NB4 (cell line): ENCODE data around the gene GUCY2D.

Source experiments
- DNase-seq: peaks from one replicate; pipeline ENCODE4 v3.0.0; 2010; ENCODE audit warnings: low read depth
- H3K4me3 ChIP-seq: one replicate; pipeline ENCODE4 v1.5.1; 2011; ENCODE audit warnings: mild to moderate bottlenecking, low read depth, low read length, moderate library complexity
- MYC ChIP-seq: IDR thresholded peaks from 2 replicates; pipeline ENCODE4 v1.6.1; 2011; ENCODE audit warnings: low read depth, low read length
- POLR2A ChIP-seq: IDR thresholded peaks from 2 replicates; pipeline ENCODE4 v1.6.1; 2011; ENCODE audit warnings: mild to moderate bottlenecking; ENCODE audit not compliant: insufficient read length; ENCODE audit errors: extremely low read depth
- TF ChIP-seq, protein P1 (sequence below): IDR thresholded peaks from one replicate; pipeline ENCODE4 v1.5.1; 2012; ENCODE audit warnings: low read depth, low read length
- TF ChIP-seq, protein P2 (sequence below): IDR thresholded peaks from 2 replicates; pipeline ENCODE4 v1.6.1; 2011; ENCODE audit warnings: low read depth, low read length

GUCY2D gene

DNA sequence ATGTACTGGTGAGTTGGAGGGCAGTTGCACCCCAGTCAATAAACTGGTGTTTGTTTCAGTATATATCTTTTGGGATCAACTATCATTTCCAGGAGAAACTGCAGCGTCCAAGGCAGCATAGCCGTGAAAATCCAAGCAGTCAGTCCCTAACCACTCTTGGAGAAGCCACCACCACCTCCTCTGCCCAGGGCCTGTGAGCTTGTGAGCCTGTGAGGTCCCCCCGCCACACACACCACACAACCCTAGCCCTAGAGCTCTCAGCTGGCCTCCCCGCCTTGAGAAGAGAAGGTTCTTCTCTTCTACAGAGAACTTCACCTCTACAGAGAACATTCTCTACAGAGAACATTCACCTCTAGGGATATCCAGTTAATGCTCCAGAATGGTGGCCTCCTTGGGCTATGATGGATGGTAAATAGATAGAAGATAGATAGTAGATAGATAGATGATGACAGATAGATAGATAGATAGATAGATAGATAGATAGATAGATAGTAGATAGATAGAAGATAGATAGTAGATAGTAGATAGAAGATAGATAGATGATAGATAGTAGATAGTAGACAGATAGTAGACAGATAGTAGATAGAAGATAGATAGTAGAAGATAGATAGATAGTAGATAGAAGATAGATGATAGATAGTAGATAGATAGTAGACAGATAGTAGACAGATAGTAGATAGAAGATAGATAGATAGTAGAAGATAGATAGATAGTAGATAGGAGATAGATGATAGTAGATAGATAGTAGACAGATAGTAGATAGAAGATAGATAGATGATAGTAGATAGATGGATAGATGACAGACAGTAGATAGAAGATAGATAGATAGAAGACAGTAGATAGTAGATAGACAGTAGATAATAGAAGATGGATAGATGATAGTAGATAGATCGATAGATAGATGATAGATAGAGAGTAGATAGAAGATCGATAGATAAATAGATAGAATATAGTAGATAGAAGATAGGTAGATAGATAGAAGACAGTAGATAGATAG is 50.1 kb downstream of the GUCY2D start:
- no peak for TF ChIP-seq MYC
- TF ChIP-seq, protein P1, sequence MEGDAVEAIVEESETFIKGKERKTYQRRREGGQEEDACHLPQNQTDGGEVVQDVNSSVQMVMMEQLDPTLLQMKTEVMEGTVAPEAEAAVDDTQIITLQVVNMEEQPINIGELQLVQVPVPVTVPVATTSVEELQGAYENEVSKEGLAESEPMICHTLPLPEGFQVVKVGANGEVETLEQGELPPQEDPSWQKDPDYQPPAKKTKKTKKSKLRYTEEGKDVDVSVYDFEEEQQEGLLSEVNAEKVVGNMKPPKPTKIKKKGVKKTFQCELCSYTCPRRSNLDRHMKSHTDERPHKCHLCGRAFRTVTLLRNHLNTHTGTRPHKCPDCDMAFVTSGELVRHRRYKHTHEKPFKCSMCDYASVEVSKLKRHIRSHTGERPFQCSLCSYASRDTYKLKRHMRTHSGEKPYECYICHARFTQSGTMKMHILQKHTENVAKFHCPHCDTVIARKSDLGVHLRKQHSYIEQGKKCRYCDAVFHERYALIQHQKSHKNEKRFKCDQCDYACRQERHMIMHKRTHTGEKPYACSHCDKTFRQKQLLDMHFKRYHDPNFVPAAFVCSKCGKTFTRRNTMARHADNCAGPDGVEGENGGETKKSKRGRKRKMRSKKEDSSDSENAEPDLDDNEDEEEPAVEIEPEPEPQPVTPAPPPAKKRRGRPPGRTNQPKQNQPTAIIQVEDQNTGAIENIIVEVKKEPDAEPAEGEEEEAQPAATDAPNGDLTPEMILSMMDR: no peak
- TF ChIP-seq, protein P2, sequence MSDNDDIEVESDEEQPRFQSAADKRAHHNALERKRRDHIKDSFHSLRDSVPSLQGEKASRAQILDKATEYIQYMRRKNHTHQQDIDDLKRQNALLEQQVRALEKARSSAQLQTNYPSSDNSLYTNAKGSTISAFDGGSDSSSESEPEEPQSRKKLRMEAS: no peak
- no peak for TF ChIP-seq POLR2A
- H3K4me3 ChIP-seq: no peak overlapping the region
- no peak for DNase-seq

DNA sequence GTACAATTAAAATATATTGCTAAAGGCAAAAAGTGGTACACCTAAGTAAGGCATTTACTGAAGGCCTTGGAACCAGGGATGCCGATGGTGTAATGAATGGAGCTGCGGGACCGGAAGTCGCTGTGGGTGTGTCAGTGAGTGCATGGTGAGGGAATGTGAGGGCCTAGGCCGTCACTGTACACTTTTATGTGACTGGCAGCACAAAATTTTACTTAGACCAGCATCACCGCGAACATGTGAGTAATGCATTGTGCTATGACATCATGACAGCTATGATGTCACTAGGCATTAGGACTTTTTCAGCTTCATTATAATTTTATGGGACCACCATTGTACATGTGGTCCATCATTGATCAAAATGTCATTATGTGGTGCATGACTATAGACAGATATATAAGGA is 51.2 kb downstream of the GUCY2D start:
- TF ChIP-seq MYC (no peak), POLR2A (no peak)
- TF ChIP-seq, protein P1: no peak
- TF ChIP-seq, protein P2: no peak
- DNase-seq: no peak
- no peak overlapping the region for H3K4me3 ChIP-seq

DNA sequence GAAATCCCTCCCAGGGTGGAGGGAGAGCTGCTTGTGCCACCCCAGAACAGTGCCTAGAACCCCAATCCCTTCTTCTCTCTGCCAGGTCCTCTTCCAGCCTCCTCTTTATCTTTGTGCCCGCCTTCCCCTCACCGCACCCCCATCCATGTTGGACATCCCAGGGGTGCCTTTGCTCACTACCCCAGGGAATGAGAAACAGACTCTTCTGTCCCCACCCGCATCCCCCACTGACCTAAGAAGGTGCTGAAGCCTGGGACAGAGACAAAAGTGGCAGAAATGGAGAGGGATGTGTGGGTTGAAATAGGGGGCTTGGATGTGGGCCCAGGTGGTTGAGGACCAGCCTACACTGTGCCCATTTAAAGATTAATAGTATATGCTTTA is 53.4 kb downstream of the GUCY2D start:
- peak; percentile 81 for DNase-seq
- TF ChIP-seq, protein P2: no peak
- TF ChIP-seq MYC (no peak), POLR2A (no peak)
- TF ChIP-seq, protein P1: no peak
- peak overlapping the region; percentile 21 for H3K4me3 ChIP-seq

DNA sequence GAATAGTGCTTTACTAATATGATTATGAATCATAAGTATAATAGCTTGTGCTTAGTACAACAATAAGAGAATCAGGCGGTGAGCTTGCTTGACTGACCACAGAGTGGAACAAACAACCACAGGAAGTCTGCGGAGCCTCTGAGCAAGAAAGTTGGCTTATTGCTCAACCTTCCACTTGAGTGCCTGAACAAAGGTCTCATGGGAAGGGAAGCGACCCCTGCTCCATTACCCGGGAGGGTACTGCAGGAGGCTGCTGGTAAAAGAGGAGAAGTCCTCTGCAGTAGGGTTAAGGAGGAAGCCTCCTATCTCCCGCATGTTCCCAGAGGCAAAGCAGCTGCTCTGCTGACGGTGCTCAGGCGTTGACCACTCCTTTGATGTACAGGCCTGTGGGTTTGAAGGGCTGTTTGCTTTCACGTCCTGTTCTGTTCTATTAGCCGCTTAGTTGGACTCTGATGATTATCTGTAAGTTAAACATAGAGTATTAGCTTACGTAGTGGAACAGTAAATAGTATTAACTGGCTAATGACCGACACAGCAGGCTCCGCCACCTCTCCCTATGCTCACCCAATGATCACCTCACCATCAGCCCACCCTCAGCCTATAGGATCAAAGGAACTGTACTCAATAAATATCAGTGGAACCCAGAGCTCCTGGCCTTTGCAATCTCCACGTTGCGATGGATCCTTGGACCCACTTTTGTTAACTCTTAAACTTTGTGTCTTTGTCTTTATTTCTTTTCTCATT is 54.0 kb downstream of the GUCY2D start:
- DNase-seq: peak; percentile 96
- peak overlapping the region; percentile 59 for H3K4me3 ChIP-seq
- TF ChIP-seq, protein P2: peak; percentile 64
- TF ChIP-seq, protein P1: no peak
- TF ChIP-seq MYC: peak; percentile 81
- TF ChIP-seq POLR2A: peak; percentile 44

DNA sequence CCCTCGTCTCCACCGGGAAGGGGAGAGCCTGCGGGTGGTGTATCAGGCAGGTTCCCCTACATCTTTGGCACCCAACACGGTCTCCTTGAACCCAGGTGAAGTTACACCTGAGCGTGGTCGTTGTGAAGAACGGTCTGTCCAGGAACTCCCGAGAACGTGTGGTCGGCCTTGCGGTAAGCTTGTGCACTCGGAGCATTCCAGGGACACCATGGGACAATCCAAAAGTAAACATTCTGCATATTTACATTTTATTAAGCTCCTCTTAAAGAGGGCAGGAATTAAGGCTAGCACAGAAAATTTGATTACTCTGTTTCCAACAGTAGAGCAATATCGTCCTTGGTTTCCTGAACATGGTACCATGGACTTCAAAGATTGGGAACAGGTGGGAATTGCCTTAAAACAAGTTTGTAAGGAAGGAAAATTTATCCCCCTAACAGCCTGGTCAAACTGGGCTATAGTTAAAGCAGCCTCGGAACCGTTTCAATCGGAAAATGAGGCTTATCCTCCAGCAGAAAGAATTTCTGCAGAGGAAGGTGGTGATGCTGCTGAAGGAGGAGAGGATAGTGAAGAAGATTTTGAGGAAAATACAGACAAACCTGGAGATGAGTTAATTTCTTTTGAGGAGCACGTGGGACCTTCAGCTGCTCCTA is 54.7 kb downstream of the GUCY2D start:
- peak overlapping the region; percentile 59 for H3K4me3 ChIP-seq
- no peak for TF ChIP-seq MYC
- TF ChIP-seq, protein P2: no peak
- DNase-seq: no peak
